NT2/D1 (cell line): ENCODE measurements around the gene CNKSR2.

Source experiments
- SUZ12 ChIP-seq: IDR thresholded peaks from 2 replicates; pipeline ENCODE4 v1.6.1; 2011; ENCODE audit not compliant: insufficient read length, insufficient read depth; ENCODE audit errors: extremely low read depth
- YY1 ChIP-seq: IDR thresholded peaks from 2 replicates; pipeline ENCODE4 v1.6.1; 2011; ENCODE audit not compliant: insufficient read length, insufficient read depth
- ZNF274 ChIP-seq: IDR thresholded peaks from 2 replicates; pipeline ENCODE4 v1.6.1; 2011; ENCODE audit warnings: mild to moderate bottlenecking, low read depth, low read length

DNA sequence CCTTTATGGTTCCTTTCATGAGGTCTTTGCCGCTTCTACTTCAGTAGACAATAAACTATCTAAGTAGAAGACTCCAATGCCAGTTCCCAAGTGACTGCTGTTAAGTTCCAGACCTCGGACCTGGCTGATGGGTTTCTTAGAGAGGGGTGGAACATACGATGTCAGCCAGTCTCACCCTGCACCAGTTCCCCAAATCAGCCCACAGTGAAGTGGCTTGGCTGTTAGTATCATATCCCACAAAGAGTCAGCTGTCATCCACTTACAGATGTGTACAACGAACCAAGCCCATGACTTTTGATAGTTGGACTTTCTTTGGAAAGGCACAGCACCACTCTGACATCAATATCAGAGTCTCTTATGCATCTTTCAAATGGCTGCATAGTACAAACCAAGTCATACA is 292.0 kb downstream of the CNKSR2 start:
- no peak for TF ChIP-seq ZNF274
- TF ChIP-seq SUZ12, result no peak
- no peak for TF ChIP-seq YY1
